Astrocyte (in vitro differentiated cells and primary cell): Measurements from ENCODE around the gene ESYT3. TPM values are rescaled to one million over a fixed set of nuclear protein-coding genes. Genes with fewer than 3 reads are reported as not detected.
"Not testable (repeated sequence)": the region's sequence is repeated elsewhere in the genome, so short reads cannot be mapped to it uniquely, and the experiment has no call there.

ENCODE experiments used
- DNase-seq: peaks from one replicate; pipeline ENCODE4 v3.0.0-alpha.2; 2010; ENCODE audit warnings: low read depth
- FAIRE-seq: peaks from 2 replicates; lab custom pipeline; 2011; peaks lifted over from hg19 to GRCh38; lab: Jason Lieb, UNC
- H2AFZ ChIP-seq: 2 replicates; pipeline ENCODE4 v1.6.0; 2012; ENCODE audit warnings: low read depth, low read length, inconsistent platforms
- H3K27ac ChIP-seq: 2 replicates; pipeline ENCODE4 v1.5.1; 2011; ENCODE audit warnings: low read depth, low read length, inconsistent platforms
- H3K27me3 ChIP-seq: 2 replicates; pipeline ENCODE4 v1.6.0; 2011; ENCODE audit warnings: low read length, inconsistent platforms; ENCODE audit not compliant: insufficient read depth
- H3K36me3 ChIP-seq: 2 replicates; pipeline ENCODE4 v1.5.1; 2011; ENCODE audit warnings: low read length, inconsistent platforms; ENCODE audit not compliant: insufficient read depth
- H3K4me1 ChIP-seq: 2 replicates; pipeline ENCODE4 v1.5.1; 2011; ENCODE audit warnings: low read length, inconsistent platforms; ENCODE audit not compliant: insufficient read depth
- H3K4me2 ChIP-seq: 2 replicates; pipeline ENCODE4 v1.6.0; 2012; ENCODE audit warnings: low read length, inconsistent platforms
- H3K4me3 ChIP-seq: 2 replicates; pipeline ENCODE4 v1.5.1; 2011; ENCODE audit warnings: low read depth, mild to moderate bottlenecking, low read length, inconsistent platforms; ENCODE audit not compliant: insufficient read depth
- H3K79me2 ChIP-seq: 2 replicates; pipeline ENCODE4 v1.6.0; 2012; ENCODE audit warnings: mild to moderate bottlenecking, low read length, inconsistent platforms; ENCODE audit not compliant: insufficient read depth
- H3K9ac ChIP-seq: 2 replicates; pipeline ENCODE4 v1.6.0; 2012; ENCODE audit warnings: mild to moderate bottlenecking, low read length, inconsistent platforms
- H3K9me3 ChIP-seq: 2 replicates; pipeline ENCODE4 v1.5.1; 2012; ENCODE audit warnings: low read depth, mild to moderate bottlenecking, low read length, inconsistent platforms; ENCODE audit not compliant: insufficient read depth
- H4K20me1 ChIP-seq: 2 replicates; pipeline ENCODE4 v1.6.0; 2012; ENCODE audit warnings: low read length, inconsistent platforms; ENCODE audit not compliant: insufficient read depth
- H3K27ac Mint-ChIP-seq: one replicate; pipeline ENCODE4 v1.8.0; 2021; ENCODE audit warnings: mild to moderate bottlenecking, mixed read lengths; ENCODE audit not compliant: unreplicated experiment
- H3K27me3 Mint-ChIP-seq: one replicate; pipeline ENCODE4 v1.8.0; 2021; ENCODE audit warnings: low read depth, mixed read lengths; ENCODE audit not compliant: unreplicated experiment
- H3K36me3 Mint-ChIP-seq: one replicate; pipeline ENCODE4 v1.8.0; 2021; ENCODE audit warnings: low read depth, mixed read lengths; ENCODE audit not compliant: unreplicated experiment
- H3K4me1 Mint-ChIP-seq: one replicate; pipeline ENCODE4 v1.8.0; 2021; ENCODE audit warnings: low read depth, mixed read lengths; ENCODE audit not compliant: unreplicated experiment
- H3K4me3 Mint-ChIP-seq: one replicate; pipeline ENCODE4 v1.8.0; 2021; ENCODE audit warnings: mild to moderate bottlenecking, moderate library complexity, mixed read lengths; ENCODE audit not compliant: unreplicated experiment
- H3K9me3 Mint-ChIP-seq: one replicate; pipeline ENCODE4 v1.8.0; 2021; ENCODE audit warnings: mild to moderate bottlenecking, mixed read lengths; ENCODE audit not compliant: unreplicated experiment
- CTCF ChIP-seq: IDR thresholded peaks from 2 replicates; pipeline ENCODE4 v1.5.1; 2011; ENCODE audit warnings: low read depth, mild to moderate bottlenecking, inconsistent platforms, low read length, moderate library complexity; ENCODE audit not compliant: insufficient read depth
- EZH2 ChIP-seq: IDR thresholded peaks from 2 replicates; pipeline ENCODE4 v1.6.1; 2012; ENCODE audit warnings: mild to moderate bottlenecking, low read length, inconsistent platforms; ENCODE audit not compliant: insufficient read depth
- total RNA-seq: library from RNA; stranded (reverse); gene quantifications from 2 replicates; pipeline ENCODE4 v1.2.1, GENCODE V29; 2021

Gene ESYT3
- total RNA-seq, 1 donor from 2014 or later, result 2.0 TPM

- H3K4me3 ChIP-seq, result no peak overlapping the region
- no peaks in the 10 kb centered on the region for H3K9me3 Mint-ChIP-seq
- no peak for FAIRE-seq
- H3K9me3 ChIP-seq, result no peaks in the 10 kb centered on the region
- no peaks in the 10 kb centered on the region for H3K4me1 ChIP-seq
- no peak overlapping the region for H3K27ac ChIP-seq
- TF ChIP-seq CTCF, result no peak
- TF ChIP-seq EZH2, result no peak
- H3K4me1 Mint-ChIP-seq, result peaks cover 18% of the 10 kb centered on the region
- peak overlapping the region; percentile 11 for H3K27ac Mint-ChIP-seq
- no peaks in the 10 kb centered on the region for H3K27me3 ChIP-seq
- peaks cover under 1% of the 10 kb centered on the region for H3K27me3 Mint-ChIP-seq
- H4K20me1 ChIP-seq, result no peaks in the 10 kb centered on the region
- H3K36me3 ChIP-seq, result no peaks in the 10 kb centered on the region
- H3K4me3 Mint-ChIP-seq, result no peak overlapping the region
- no peak for DNase-seq
- no peak overlapping the region for H3K4me2 ChIP-seq
- H2AFZ ChIP-seq, result no peak overlapping the region
- no peak overlapping the region for H3K9ac ChIP-seq
- peaks cover 2% of the 10 kb centered on the region for H3K36me3 Mint-ChIP-seq
- H3K79me2 ChIP-seq, result no peaks in the 10 kb centered on the region
Observed at GRCh38 chr3:138412821-138413551, 21.4 kb upstream of the ESYT3 start.

- not testable (repeated sequence) for H3K27me3 ChIP-seq, H3K4me3 Mint-ChIP-seq, H3K9me3 Mint-ChIP-seq, H3K4me3 ChIP-seq, H3K27ac Mint-ChIP-seq, H3K27ac ChIP-seq, H2AFZ ChIP-seq, H3K4me1 ChIP-seq, H3K36me3 ChIP-seq, H3K4me2 ChIP-seq, H4K20me1 ChIP-seq, DNase-seq, H3K27me3 Mint-ChIP-seq, H3K36me3 Mint-ChIP-seq, FAIRE-seq, H3K9me3 ChIP-seq, H3K9ac ChIP-seq, H3K79me2 ChIP-seq
- peaks cover 16% of the 10 kb centered on the region for H3K4me1 Mint-ChIP-seq
Observed at GRCh38 chr3:138416236-138416635, 18.2 kb upstream of the ESYT3 start.

- Histone ChIP-seq H4K20me1 (no peaks in the 10 kb centered on the region), H3K4me1 (no peaks in the 10 kb centered on the region), H3K27me3 (no peaks in the 10 kb centered on the region), H2AFZ (no peak overlapping the region), H3K4me3 (no peak overlapping the region), H3K4me2 (no peak overlapping the region), H3K9ac (no peak overlapping the region), H3K36me3 (no peaks in the 10 kb centered on the region), H3K79me2 (no peaks in the 10 kb centered on the region), H3K27ac (no peak overlapping the region), H3K9me3 (no peaks in the 10 kb centered on the region)
- Mint-ChIP-seq H3K27me3 (no peaks in the 10 kb centered on the region), H3K36me3 (peaks cover 2% of the 10 kb centered on the region), H3K4me1 (peaks cover 16% of the 10 kb centered on the region), H3K9me3 (peaks cover 2% of the 10 kb centered on the region), H3K27ac (no peak overlapping the region), H3K4me3 (no peak overlapping the region)
- no peak for TF ChIP-seq EZH2
- peak; percentile 96 for TF ChIP-seq CTCF
- FAIRE-seq, result peak; percentile 62
- DNase-seq, result peak; percentile 53
Observed at GRCh38 chr3:138417559-138417982, 16.8 kb upstream of the ESYT3 start.
